ENCODE data around the gene IGFL4.

Gene IGFL4

GRCh38 chr19:45994456-45994997 is 46.3 kb downstream of the IGFL4 start:
- no peak for DNase-seq (ENCODE audit: low spot score)

GRCh38 chr19:45990113-45990728 is 50.6 kb downstream of the IGFL4 start:
- no peak for DNase-seq (ENCODE audit: low spot score)

Measured in cerebellar cortex (tissue), 1 donor.